HG03159 (cell line): Measurements from ENCODE around the gene MTHFD2L.
"Not testable (repeated sequence)": the region's sequence is repeated elsewhere in the genome, so short reads cannot be mapped to it uniquely, and the experiment has no call there.

Experiments used
- ATAC-seq: cut with Tn5 transposase; IDR thresholded peaks from one replicate; pipeline ENCODE4 v1.9.1; 2021; ENCODE audit warnings: mild to moderate bottlenecking, moderate library complexity; ENCODE audit not compliant: unreplicated experiment

MTHFD2L gene

DNA sequence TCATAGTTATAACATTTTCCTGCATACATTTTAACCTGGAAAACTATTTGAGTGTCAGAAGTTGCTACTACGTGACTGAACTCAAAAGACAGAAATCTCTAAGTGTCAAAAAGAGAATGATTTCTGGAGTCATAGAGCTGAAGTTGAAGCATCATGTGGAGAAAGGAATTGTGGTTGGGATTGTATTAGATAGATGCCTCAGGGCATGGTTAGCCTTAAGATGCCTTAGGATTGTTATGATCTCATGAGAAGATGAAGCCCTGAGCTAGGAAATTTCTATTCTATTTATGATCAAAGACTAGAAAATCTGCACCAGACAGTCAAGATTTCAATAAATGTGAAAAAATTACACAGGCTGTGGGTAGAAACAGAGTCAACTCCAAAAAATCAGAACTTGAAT lies 170.6 kb downstream of the MTHFD2L start:
- ATAC-seq: no peak

GRCh38 chr4:74329307-74329706 lies 171.4 kb downstream of the MTHFD2L start:
- no peak for ATAC-seq

DNA sequence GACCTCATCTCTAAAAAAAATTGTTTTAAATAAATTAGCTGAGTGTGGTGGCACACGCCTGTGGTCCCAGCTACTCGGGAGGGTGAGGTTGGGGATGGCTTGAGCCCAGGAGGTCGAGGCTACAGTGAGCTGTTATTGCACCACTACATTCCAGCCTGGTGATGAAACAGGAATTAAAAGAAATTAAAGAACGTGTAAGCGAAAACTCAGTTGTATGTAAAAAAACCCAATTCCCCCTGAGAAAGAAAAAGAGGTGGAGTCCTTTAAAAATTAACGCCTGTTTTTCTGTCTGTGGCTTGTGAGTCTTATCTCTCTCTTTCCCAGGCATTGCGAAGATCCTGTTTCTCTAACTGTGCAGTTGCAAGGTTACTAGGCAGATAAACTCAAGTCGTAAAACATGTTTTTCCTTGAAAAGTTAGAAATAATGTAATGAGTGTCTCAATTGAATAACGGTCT lies 172.4 kb downstream of the MTHFD2L start:
- ATAC-seq: no peak

GRCh38 chr4:74331252-74331651 lies 173.3 kb downstream of the MTHFD2L start:
- ATAC-seq: no peak

- no peak for ATAC-seq
These were observed 174.0 kb downstream of the MTHFD2L start for GRCh38 chr4:74331944-74332343.

DNA sequence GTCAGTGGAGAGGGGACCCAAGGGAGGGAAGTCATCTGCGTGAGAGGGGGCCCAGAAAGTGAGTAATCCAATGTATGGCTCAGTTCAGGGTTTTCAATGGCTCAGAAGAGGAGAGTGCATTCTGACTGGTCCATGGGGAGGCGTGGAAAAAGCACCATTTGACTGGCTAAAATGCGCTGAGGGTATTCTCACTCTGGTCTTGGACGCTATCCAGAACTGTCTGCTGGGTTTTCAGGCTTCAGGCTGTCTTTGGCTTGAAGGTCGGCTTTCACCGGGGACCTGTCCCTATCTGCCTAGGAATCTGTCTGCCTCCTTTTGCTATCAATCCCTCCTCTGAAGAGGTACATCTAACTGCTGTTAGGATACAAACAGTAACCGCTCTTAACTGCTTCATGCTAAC lies 176.7 kb downstream of the MTHFD2L start:
- ATAC-seq: no peak

- ATAC-seq: peak; percentile 86
These were observed 177.6 kb downstream of the MTHFD2L start for GRCh38 chr4:74335341-74336021.

- no peak for ATAC-seq
These were observed 180.9 kb downstream of the MTHFD2L start for GRCh38 chr4:74338792-74339333.

GRCh38 chr4:74339501-74339900 lies 181.6 kb downstream of the MTHFD2L start:
- no peak for ATAC-seq

DNA sequence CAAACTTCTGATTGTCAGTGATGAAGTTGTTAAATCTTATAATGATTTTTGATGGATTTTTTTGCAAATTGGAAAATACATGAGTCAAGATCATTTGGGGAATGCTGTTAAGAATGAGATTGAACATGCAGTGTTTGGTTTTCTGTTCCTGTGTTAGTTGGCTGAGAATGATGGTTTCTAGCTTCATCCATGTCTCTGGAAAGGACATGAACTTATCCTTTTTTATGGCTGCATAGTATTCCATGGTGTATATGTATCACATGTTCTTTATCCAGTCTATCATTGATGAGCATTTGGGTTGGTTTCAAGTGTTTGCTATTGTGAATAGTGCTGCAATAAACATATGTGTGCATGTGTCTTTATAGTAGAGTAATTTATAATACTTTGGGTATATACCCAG lies 182.5 kb downstream of the MTHFD2L start:
- not testable (repeated sequence) for ATAC-seq

- no peak for ATAC-seq
These were observed 186.1 kb downstream of the MTHFD2L start for GRCh38 chr4:74344031-74344430.
